ENCODE data around the gene TVP23C. TPM values are rescaled to one million over a fixed set of nuclear protein-coding genes. Genes with fewer than 3 reads are reported as not detected.
"Not testable (repeated sequence)": the region's sequence is repeated elsewhere in the genome, so short reads cannot be mapped to it uniquely, and the experiment has no call there.

Gene TVP23C
- polyA plus RNA-seq, 2 donors: 3.0 to 7.0 TPM

GRCh38 chr17:15573870-15574269, 10.6 kb upstream of the TVP23C start:
- not testable (repeated sequence) for H3K27ac ChIP-seq (ENCODE audit: low read depth in 2 of 2, low read length in 1 of 2); H3K36me3 ChIP-seq (ENCODE audit: control insufficient read depth in 2 of 2, insufficient read depth in 2 of 2, low read length in 1 of 2); H3K9me3 ChIP-seq (ENCODE audit: control insufficient read depth in 2 of 2, insufficient read depth in 1 of 2, low read depth in 1 of 2, low read length in 1 of 2); H3K4me3 ChIP-seq (ENCODE audit: low read depth in 1 of 2, low read length in 2 of 2); H3K4me1 ChIP-seq (ENCODE audit: control insufficient read depth in 2 of 2, insufficient read depth in 2 of 2, low read length in 1 of 2); H3K27me3 ChIP-seq (ENCODE audit: control insufficient read depth in 1 of 2, insufficient read depth in 2 of 2, low read length in 2 of 2)
- 38 to 51% methylated on average over 4 of the region's 4 CpGs for whole genome bisulfite sequencing, 2 donors

- H3K4me3 ChIP-seq (ENCODE audit: low read depth in 1 of 2, low read length in 2 of 2): peak overlapping the region; percentile 71 to 75
- not testable (repeated sequence) for H3K36me3 ChIP-seq (ENCODE audit: control insufficient read depth in 2 of 2, insufficient read depth in 2 of 2, low read length in 1 of 2); H3K4me1 ChIP-seq (ENCODE audit: control insufficient read depth in 2 of 2, insufficient read depth in 2 of 2, low read length in 1 of 2); H3K9me3 ChIP-seq (ENCODE audit: control insufficient read depth in 2 of 2, insufficient read depth in 1 of 2, low read depth in 1 of 2, low read length in 1 of 2); H3K27me3 ChIP-seq (ENCODE audit: control insufficient read depth in 1 of 2, insufficient read depth in 2 of 2, low read length in 2 of 2)
- WGBS, 2 donors: 5 to 6% methylated on average over 19 to 32 of the region's 34 CpGs
- H3K27ac ChIP-seq (ENCODE audit: low read depth in 2 of 2, low read length in 1 of 2): peak overlapping the region; percentile 73 to 79
These were observed 489 bp downstream of the TVP23C start for GRCh38 chr17:15562613-15563374.

- not testable (repeated sequence) for H3K27ac ChIP-seq (ENCODE audit: low read depth in 2 of 2, low read length in 1 of 2); H3K9me3 ChIP-seq (ENCODE audit: control insufficient read depth in 2 of 2, insufficient read depth in 1 of 2, low read depth in 1 of 2, low read length in 1 of 2); H3K4me3 ChIP-seq (ENCODE audit: low read depth in 1 of 2, low read length in 2 of 2); H3K4me1 ChIP-seq (ENCODE audit: control insufficient read depth in 2 of 2, insufficient read depth in 2 of 2, low read length in 1 of 2); H3K36me3 ChIP-seq (ENCODE audit: control insufficient read depth in 2 of 2, insufficient read depth in 2 of 2, low read length in 1 of 2); H3K27me3 ChIP-seq (ENCODE audit: control insufficient read depth in 1 of 2, insufficient read depth in 2 of 2, low read length in 2 of 2)
- 95 to 97% methylated on average over 10 of the region's 10 CpGs for WGBS, 2 donors
These were observed 1.8 kb downstream of the TVP23C start for GRCh38 chr17:15561439-15561838.

GRCh38 chr17:15558403-15559105, 4.7 kb downstream of the TVP23C start:
- not testable (repeated sequence) for H3K4me1 ChIP-seq (ENCODE audit: control insufficient read depth in 2 of 2, insufficient read depth in 2 of 2, low read length in 1 of 2); H3K36me3 ChIP-seq (ENCODE audit: control insufficient read depth in 2 of 2, insufficient read depth in 2 of 2, low read length in 1 of 2); H3K9me3 ChIP-seq (ENCODE audit: control insufficient read depth in 2 of 2, insufficient read depth in 1 of 2, low read depth in 1 of 2, low read length in 1 of 2); H3K4me3 ChIP-seq (ENCODE audit: low read depth in 1 of 2, low read length in 2 of 2); H3K27ac ChIP-seq (ENCODE audit: low read depth in 2 of 2, low read length in 1 of 2); H3K27me3 ChIP-seq (ENCODE audit: control insufficient read depth in 1 of 2, insufficient read depth in 2 of 2, low read length in 2 of 2)
- 83 to 85% methylated on average over 5 of the region's 5 CpGs for WGBS, 2 donors

- H3K27me3 ChIP-seq (ENCODE audit: control insufficient read depth in 1 of 2, insufficient read depth in 2 of 2, low read length in 2 of 2); H3K9me3 ChIP-seq (ENCODE audit: control insufficient read depth in 2 of 2, insufficient read depth in 1 of 2, low read depth in 1 of 2, low read length in 1 of 2); H3K27ac ChIP-seq (ENCODE audit: low read depth in 2 of 2, low read length in 1 of 2); H3K36me3 ChIP-seq (ENCODE audit: control insufficient read depth in 2 of 2, insufficient read depth in 2 of 2, low read length in 1 of 2); H3K4me3 ChIP-seq (ENCODE audit: low read depth in 1 of 2, low read length in 2 of 2); H3K4me1 ChIP-seq (ENCODE audit: control insufficient read depth in 2 of 2, insufficient read depth in 2 of 2, low read length in 1 of 2): not testable (repeated sequence)
- 73 to 81% methylated on average over 4 of the region's 5 CpGs for WGBS, 2 donors
These were observed 5.9 kb downstream of the TVP23C start for GRCh38 chr17:15557334-15557832.

- 40% methylated on average over 1 of the region's 1 CpG; no CpG with 5 or more reads in 1 of the 2 donors for WGBS, 2 donors
These were observed 10.4 kb downstream of the TVP23C start for GRCh38 chr17:15552932-15553331.

GRCh38 chr17:15549552-15549951, 13.7 kb downstream of the TVP23C start:
- 73 to 78% methylated on average over 3 of the region's 3 CpGs for WGBS, 2 donors
- H3K9me3 ChIP-seq (ENCODE audit: control insufficient read depth in 2 of 2, insufficient read depth in 1 of 2, low read depth in 1 of 2, low read length in 1 of 2); H3K4me3 ChIP-seq (ENCODE audit: low read depth in 1 of 2, low read length in 2 of 2); H3K27ac ChIP-seq (ENCODE audit: low read depth in 2 of 2, low read length in 1 of 2); H3K4me1 ChIP-seq (ENCODE audit: control insufficient read depth in 2 of 2, insufficient read depth in 2 of 2, low read length in 1 of 2); H3K27me3 ChIP-seq (ENCODE audit: control insufficient read depth in 1 of 2, insufficient read depth in 2 of 2, low read length in 2 of 2); H3K36me3 ChIP-seq (ENCODE audit: control insufficient read depth in 2 of 2, insufficient read depth in 2 of 2, low read length in 1 of 2): not testable (repeated sequence)

More at GRCh38 chr17:15552932-15553331, 10.4 kb downstream of the TVP23C start:
- H3K27ac ChIP-seq (ENCODE audit: low read depth in 2 of 2, low read length in 1 of 2); H3K9me3 ChIP-seq (ENCODE audit: control insufficient read depth in 2 of 2, insufficient read depth in 1 of 2, low read depth in 1 of 2, low read length in 1 of 2); H3K27me3 ChIP-seq (ENCODE audit: control insufficient read depth in 1 of 2, insufficient read depth in 2 of 2, low read length in 2 of 2); H3K36me3 ChIP-seq (ENCODE audit: control insufficient read depth in 2 of 2, insufficient read depth in 2 of 2, low read length in 1 of 2); H3K4me3 ChIP-seq (ENCODE audit: low read depth in 1 of 2, low read length in 2 of 2); H3K4me1 ChIP-seq (ENCODE audit: control insufficient read depth in 2 of 2, insufficient read depth in 2 of 2, low read length in 1 of 2): not testable (repeated sequence)

- not testable (repeated sequence) for H3K36me3 ChIP-seq (ENCODE audit: control insufficient read depth in 2 of 2, insufficient read depth in 2 of 2, low read length in 1 of 2); H3K27me3 ChIP-seq (ENCODE audit: control insufficient read depth in 1 of 2, insufficient read depth in 2 of 2, low read length in 2 of 2); H3K4me3 ChIP-seq (ENCODE audit: low read depth in 1 of 2, low read length in 2 of 2); H3K4me1 ChIP-seq (ENCODE audit: control insufficient read depth in 2 of 2, insufficient read depth in 2 of 2, low read length in 1 of 2); H3K9me3 ChIP-seq (ENCODE audit: control insufficient read depth in 2 of 2, insufficient read depth in 1 of 2, low read depth in 1 of 2, low read length in 1 of 2); H3K27ac ChIP-seq (ENCODE audit: low read depth in 2 of 2, low read length in 1 of 2)
- WGBS, 2 donors: 88 to 93% methylated on average over 1 of the region's 2 CpGs
These were observed 16.7 kb downstream of the TVP23C start for GRCh38 chr17:15546604-15547003.

GRCh38 chr17:15540371-15541219, 22.7 kb downstream of the TVP23C start:
- not testable (repeated sequence) for H3K9me3 ChIP-seq (ENCODE audit: control insufficient read depth in 2 of 2, insufficient read depth in 1 of 2, low read depth in 1 of 2, low read length in 1 of 2); H3K27ac ChIP-seq (ENCODE audit: low read depth in 2 of 2, low read length in 1 of 2); H3K36me3 ChIP-seq (ENCODE audit: control insufficient read depth in 2 of 2, insufficient read depth in 2 of 2, low read length in 1 of 2); H3K4me1 ChIP-seq (ENCODE audit: control insufficient read depth in 2 of 2, insufficient read depth in 2 of 2, low read length in 1 of 2); H3K4me3 ChIP-seq (ENCODE audit: low read depth in 1 of 2, low read length in 2 of 2); H3K27me3 ChIP-seq (ENCODE audit: control insufficient read depth in 1 of 2, insufficient read depth in 2 of 2, low read length in 2 of 2)
- WGBS, 2 donors: 67 to 77% methylated on average over 7 to 8 of the region's 8 CpGs
